ENCODE data around the gene ZNF532.
A peak's percentile ranks its signal among the peaks of the same experiment; 100 is the strongest.
"Not testable (repeated sequence)": the region's sequence is repeated elsewhere in the genome, so short reads cannot be mapped to it uniquely, and the experiment has no call there.

Gene ZNF532

GRCh38 chr18:58900015-58900649 lies 35.5 kb downstream of the ZNF532 start:
- DNase-seq (ENCODE audit: low spot score), result no peak

- DNase-seq (ENCODE audit: low spot score), result no peak
These were observed 36.5 kb downstream of the ZNF532 start for GRCh38 chr18:58901143-58901542.

- DNase-seq (ENCODE audit: low spot score), result no peak
These were observed 37.1 kb downstream of the ZNF532 start for GRCh38 chr18:58901783-58902182.

GRCh38 chr18:58902961-58903360 lies 38.3 kb downstream of the ZNF532 start:
- DNase-seq (ENCODE audit: low spot score), result no peak

DNA sequence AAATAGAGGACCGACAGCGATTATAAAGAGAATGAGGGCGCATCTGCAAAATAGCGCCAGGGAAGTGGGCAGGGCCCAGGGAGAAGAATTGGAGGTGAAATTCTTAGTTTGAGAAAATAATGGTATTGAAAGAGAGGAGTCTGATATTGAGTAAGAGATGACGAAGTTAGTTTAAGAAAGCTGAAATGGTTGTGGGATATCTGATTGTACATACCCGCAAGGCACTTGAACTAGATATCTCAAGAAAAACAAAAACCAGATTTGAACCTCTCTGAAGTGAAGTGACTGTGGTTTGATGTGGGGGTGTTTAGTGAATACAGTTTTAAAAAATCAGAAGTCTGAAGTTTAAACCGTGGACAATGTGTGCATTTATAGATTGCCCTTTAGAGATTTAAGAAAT lies 38.9 kb downstream of the ZNF532 start:
- DNase-seq (ENCODE audit: low spot score), result no peak

DNA sequence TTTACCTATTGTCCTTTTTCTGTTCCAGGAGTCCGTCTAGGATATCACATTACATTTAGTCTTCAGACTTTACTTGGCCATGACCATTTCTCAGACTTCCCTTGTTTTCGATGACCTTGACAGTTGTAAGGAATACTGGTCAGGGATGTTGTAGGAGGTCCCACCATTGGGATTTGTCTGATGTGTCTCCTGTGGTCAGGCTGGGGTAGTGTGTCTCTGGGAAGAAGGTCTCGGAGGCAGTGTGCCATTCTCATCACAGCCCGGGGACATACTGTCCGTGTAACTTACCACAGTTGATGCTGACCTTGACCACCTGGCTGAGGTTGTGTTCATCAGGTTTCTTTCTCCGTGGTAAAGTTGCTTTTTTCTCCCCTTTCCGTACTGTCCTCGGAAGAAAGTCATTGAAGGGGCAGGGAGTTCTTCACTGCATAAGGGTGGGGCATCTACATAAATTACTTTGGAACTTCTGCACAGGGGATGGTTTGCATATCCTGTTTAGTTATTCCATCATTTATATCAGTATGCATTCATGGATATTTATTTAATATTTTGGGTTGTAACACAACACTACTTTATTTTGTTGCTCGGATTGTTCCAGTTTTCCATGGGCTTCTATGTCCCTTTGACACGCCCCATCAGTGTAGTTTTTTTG lies 41.2 kb downstream of the ZNF532 start:
- DNase-seq (ENCODE audit: low spot score), result no peak

DNA sequence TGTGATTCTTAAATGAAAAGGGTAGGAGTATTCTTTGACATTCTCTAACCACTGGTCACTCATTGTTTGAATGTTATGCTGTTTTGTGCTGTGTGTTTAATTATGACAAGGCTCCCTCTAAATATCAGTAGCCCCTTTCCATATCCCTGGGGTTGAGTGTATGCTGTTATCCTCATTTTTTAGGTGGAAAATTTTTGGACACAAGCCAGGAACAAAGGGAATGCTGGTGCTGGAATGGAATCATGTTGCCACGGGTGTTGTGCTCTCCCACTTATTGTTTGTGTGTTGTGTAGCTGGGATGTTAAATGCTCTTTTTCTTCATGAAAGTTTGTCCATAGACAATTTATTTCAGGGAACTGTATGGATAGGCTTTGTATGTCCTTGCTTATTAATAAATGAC lies 43.3 kb downstream of the ZNF532 start:
- no peak for DNase-seq (ENCODE audit: low spot score)

GRCh38 chr18:58909521-58909920 lies 44.8 kb downstream of the ZNF532 start:
- DNase-seq (ENCODE audit: low spot score), result no peak

GRCh38 chr18:58911241-58911640 lies 46.6 kb downstream of the ZNF532 start:
- peak; percentile 27 for DNase-seq (ENCODE audit: low spot score)

- no peak for DNase-seq (ENCODE audit: low spot score)
These were observed 47.1 kb downstream of the ZNF532 start for GRCh38 chr18:58911766-58912165.

- DNase-seq (ENCODE audit: low spot score), result no peak
These were observed 50.5 kb downstream of the ZNF532 start for GRCh38 chr18:58915006-58915799.

DNA sequence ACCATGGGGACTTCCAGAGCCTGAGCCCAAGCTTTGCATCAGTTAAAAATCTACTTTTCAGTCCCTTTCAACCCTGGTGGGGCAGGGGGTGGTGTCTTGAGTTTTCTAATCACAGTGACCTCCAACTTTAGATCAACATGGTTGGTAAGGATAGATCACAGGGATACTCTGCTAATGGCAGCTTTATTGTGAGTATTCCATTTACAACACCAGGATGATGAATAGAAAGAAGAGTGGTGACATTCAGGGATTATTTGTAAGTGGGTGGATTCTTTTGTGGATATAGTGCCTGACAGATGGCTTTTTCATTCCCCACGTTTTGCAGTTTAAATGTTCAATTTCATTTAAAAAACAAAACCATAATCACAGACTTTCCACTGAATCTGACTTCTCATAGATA lies 51.3 kb downstream of the ZNF532 start:
- DNase-seq (ENCODE audit: low spot score), result no peak

DNA sequence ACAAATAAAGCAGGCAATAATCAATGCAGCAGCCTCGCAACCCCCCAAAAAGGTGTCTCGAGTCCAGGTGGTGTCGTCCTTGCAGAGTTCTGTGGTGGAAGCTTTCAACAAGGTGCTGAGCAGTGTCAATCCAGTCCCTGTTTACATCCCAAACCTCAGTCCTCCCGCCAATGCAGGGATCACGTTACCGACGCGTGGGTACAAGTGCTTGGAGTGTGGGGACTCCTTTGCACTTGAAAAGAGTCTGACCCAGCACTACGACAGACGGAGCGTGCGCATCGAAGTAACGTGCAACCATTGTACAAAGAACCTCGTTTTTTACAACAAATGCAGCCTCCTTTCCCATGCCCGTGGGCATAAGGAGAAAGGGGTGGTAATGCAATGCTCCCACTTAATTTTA lies 55.3 kb downstream of the ZNF532 start:
- not testable (repeated sequence) for DNase-seq (ENCODE audit: low spot score)

- DNase-seq (ENCODE audit: low spot score), result no peak
These were observed 58.3 kb downstream of the ZNF532 start for GRCh38 chr18:58922995-58923394.

GRCh38 chr18:58924473-58924872 lies 59.8 kb downstream of the ZNF532 start:
- DNase-seq (ENCODE audit: low spot score), result no peak

DNA sequence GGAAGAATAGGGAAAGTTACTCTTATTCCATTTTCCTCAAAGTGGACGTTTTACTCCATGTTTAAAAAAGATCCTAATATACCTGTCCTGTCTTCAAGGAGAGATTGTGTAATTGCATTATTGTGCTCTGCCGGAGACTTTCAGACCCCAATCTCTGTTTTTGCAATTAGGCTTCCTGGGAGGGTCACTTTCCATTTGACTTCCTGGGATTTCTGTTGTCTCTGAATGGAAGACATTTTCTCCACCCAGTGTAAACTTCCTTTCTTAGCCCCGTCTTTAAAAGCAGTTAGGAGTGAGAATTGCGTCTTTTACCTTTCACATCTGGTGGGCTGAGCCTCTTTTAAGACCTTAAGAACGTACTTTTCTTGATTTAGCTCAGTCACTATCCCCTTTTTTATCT lies 63.0 kb downstream of the ZNF532 start:
- DNase-seq (ENCODE audit: low spot score), result no peak

- no peak for DNase-seq (ENCODE audit: low spot score)
These were observed 63.7 kb downstream of the ZNF532 start for GRCh38 chr18:58928386-58928785.

DNA sequence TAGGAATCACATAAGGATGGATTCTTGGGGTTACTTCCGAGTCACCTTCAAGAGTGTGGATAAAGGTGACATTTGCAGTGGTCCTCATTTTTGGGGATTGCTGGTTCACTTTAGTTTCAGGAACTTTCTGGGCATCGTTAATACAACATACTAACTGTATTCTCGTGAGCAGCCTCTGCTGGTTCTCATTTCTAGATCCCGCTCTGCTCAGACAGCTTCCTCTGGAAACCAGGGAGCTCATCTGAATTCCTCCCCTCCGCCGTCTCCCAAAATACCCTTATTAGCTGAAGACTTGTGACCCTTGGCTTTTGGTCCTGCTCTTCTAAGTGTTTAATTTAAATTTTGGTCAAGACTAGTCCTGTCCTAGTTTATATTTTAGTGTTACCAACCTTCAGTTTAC lies 64.5 kb downstream of the ZNF532 start:
- no peak for DNase-seq (ENCODE audit: low spot score)

DNA sequence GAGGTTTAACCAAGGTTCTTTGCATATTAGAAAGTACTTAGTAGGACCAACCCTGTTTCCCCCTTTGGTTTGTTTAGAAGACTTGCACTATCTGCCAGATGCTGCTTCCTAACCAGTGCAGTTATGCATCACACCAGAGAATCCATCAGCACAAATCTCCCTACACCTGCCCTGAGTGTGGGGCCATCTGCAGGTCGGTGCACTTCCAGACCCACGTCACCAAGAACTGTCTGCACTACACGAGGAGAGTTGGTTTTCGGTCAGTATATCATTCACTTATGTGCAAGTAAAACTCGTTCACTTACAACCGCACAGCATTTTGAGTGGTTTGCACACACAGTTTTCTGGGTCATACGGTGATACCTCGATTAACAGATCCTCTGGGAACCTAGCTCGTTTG lies 69.7 kb downstream of the ZNF532 start:
- DNase-seq (ENCODE audit: low spot score), result no peak

DNA sequence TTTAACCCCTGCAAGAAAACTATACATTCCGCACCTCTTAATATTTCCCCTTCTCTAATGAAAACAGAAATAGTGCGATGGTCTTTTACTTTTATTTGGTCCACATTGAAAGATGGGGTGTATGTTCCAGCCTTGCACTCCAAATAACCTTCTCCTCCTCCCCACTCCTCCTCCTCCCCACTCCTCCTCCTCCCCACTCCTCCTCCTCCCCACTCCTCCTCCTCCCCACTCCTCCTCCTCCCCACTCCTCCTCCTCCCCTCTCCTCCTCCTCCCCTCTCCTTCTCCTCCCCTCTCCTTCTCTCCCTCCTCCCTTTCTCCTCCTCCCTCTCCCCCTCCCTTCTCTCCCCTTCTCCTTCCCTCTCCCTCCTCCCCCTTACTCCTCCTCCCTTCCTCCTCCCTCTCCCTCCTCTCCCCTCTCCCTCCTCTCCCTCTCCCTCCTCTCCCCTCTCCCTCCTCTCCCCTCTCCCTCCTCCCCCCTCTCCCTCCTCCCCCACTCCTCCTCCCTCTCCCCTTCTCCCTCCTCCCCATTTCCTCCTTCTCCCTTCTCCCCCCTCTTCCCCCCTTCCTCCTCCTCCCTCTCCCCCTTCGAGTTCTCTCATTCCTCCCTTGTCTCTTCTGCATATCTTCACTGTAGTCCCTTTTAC lies 70.4 kb downstream of the ZNF532 start:
- no peak for DNase-seq (ENCODE audit: low spot score)

GRCh38 chr18:58937071-58937886 lies 72.6 kb downstream of the ZNF532 start:
- DNase-seq (ENCODE audit: low spot score), result peak; percentile 40

DNA sequence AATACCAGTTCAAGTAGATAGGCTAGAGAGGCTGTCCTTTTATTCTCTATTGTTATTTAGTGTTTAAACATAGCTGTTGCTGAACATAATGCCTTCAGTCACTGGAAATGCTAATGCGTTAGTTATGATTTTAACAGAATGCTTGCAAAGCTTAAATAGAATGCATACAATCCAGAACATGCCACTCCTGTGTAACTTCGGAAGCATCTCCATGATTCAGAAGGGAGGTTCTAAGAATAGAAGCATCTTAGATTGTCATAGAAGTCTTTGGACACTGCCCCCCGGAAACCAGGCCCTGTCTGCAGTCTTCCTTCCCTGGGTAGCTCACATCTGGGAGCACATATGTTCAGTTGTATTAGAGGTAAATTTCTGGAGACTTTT lies 73.2 kb downstream of the ZNF532 start:
- no peak for DNase-seq (ENCODE audit: low spot score)

Measured in AG08395 (cell line).